Activated CD4-positive, alpha-beta T cell treated with anti-CD3 and anti-CD28 coated beads for 36 hours (primary cell): ENCODE results near the gene COL9A3. TPM values are rescaled to one million over a fixed set of nuclear protein-coding genes. Genes with fewer than 3 reads are reported as not detected.

Experiments used
- ATAC-seq: fragments of 200-7000 bp; cut with Tn5 transposase; one replicate; pipeline ENCODE4 v1.10.0; 2021; ENCODE audit warnings: mild to moderate bottlenecking, moderate library complexity
- CTCF ChIA-PET: fragments of 350-600 bp; sonication (Branson Sonifier 250); formaldehyde crosslinking; loops from one replicate; lab custom pipeline; 2021; ENCODE audit warnings: antibody characterized with exemption; lab: Charles Lee
- POLR2A ChIA-PET: fragments of 350-600 bp; sonication (Branson Sonifier 250); formaldehyde crosslinking; loops from one replicate; lab custom pipeline; 2021; ENCODE audit warnings: antibody characterized with exemption, inconsistent platforms; lab: Charles Lee
- DNase-seq: peaks from one replicate; pipeline ENCODE4 v3.0.0-alpha.2; 2020
- H3K27ac Mint-ChIP-seq: one replicate; pipeline ENCODE4 v1.8.0; 2021; ENCODE audit warnings: mixed read lengths
- H3K27me3 Mint-ChIP-seq: one replicate; pipeline ENCODE4 v1.8.0; 2021; ENCODE audit warnings: mixed read lengths
- H3K36me3 Mint-ChIP-seq: one replicate; pipeline ENCODE4 v1.8.0; 2021; ENCODE audit warnings: low read depth, mixed read lengths
- H3K4me1 Mint-ChIP-seq: one replicate; pipeline ENCODE4 v1.8.0; 2021; ENCODE audit warnings: mixed read lengths
- H3K4me3 Mint-ChIP-seq: one replicate; pipeline ENCODE4 v1.8.0; 2021; ENCODE audit warnings: mild to moderate bottlenecking, moderate library complexity, mixed read lengths
- H3K9me3 Mint-ChIP-seq: one replicate; pipeline ENCODE4 v1.8.0; 2021; ENCODE audit warnings: low read depth, mixed read lengths
- intact Hi-C, 2 experiments: fragments of 100-400 bp; cut with DNase I in 1 of 2; cut with micrococcal nuclease in 1 of 2; formaldehyde crosslinking; loops; one replicate each; pipeline versions ENCODE4 v1.14.2 to v1.15.1; 2022 to 2024; cut with DNase I, micrococcal nuclease
- total RNA-seq, 2 experiments: library from RNA; stranded (reverse); gene quantifications; one replicate each; pipeline ENCODE4 v1.2.3, GENCODE V29; 2021

Gene COL9A3
- total RNA-seq, 2 experiments from 2014 or later = not detected

DNA sequence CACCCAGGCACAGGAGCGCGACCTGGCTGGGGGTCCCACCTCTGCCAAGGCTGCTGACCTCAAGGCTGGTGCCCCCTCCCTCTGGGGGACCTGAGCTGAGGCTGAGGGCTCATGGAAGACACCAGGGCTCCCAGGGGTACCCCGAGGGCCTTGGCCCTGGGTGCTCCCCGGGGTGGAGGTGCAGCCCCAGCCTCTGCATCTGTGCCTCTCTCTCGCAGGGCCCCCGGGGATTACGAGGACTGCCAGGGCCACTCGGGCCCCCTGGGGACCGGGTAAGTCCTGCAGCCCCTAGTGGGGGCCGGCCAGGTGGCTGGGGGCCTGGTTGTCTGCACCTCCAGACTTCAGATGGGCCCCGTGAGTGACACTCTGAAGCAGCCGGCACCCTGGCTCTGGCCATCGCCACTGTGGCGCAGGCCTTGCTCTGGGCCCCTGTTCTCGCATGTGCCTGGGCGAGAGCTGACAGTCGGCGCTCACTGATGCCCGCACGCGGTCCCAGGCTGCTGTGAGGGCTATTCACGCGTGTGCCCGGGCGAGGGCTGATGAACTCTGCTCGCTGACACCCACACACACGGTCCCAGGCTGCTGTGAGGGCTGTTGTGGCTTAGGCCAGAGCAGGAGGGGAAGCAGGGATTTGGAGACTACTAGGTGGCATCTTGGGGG, 9.3 kb downstream of the COL9A3 start:
- H3K27me3 Mint-ChIP-seq = no peaks in the 10 kb centered on the region
- intact Hi-C loops = no loop called here
- POLR2A ChIA-PET = no interaction called here

GRCh38 chr20:62826646-62827310, 9.9 kb downstream of the COL9A3 start:
- ChIA-PET POLR2A (no interaction called here), CTCF (no interaction called here)
- Mint-ChIP-seq H3K27ac (no peak overlapping the region), H3K4me3 (no peak overlapping the region), H3K36me3 (no peaks in the 10 kb centered on the region), H3K27me3 (no peaks in the 10 kb centered on the region), H3K4me1 (no peaks in the 10 kb centered on the region), H3K9me3 (no peaks in the 10 kb centered on the region)
- intact Hi-C loops = no loop called here
- no peak for DNase-seq
- ATAC-seq = no peak

More for the DNA sequence above, 9.3 kb downstream of the COL9A3 start:
- Mint-ChIP-seq H3K4me3 (no peak overlapping the region), H3K36me3 (no peaks in the 10 kb centered on the region), H3K9me3 (no peaks in the 10 kb centered on the region), H3K4me1 (no peaks in the 10 kb centered on the region), H3K27ac (no peak overlapping the region)
- CTCF ChIA-PET = no interaction called here
- ATAC-seq (no peak), DNase-seq (no peak)

GRCh38 chr20:62827311-62828038, 10.6 kb downstream of the COL9A3 start:
- peaks cover 2% of the 10 kb centered on the region for H3K4me1 Mint-ChIP-seq
- CTCF ChIA-PET = no interaction called here
- no peak overlapping the region for H3K4me3 Mint-ChIP-seq
- no peaks in the 10 kb centered on the region for H3K27me3 Mint-ChIP-seq
- DNase-seq = no peak
- H3K9me3 Mint-ChIP-seq = no peaks in the 10 kb centered on the region
- H3K27ac Mint-ChIP-seq = no peak overlapping the region
- ATAC-seq = no peak
- intact Hi-C loops = no loop called here
- POLR2A ChIA-PET = no interaction called here
- no peaks in the 10 kb centered on the region for H3K36me3 Mint-ChIP-seq

DNA sequence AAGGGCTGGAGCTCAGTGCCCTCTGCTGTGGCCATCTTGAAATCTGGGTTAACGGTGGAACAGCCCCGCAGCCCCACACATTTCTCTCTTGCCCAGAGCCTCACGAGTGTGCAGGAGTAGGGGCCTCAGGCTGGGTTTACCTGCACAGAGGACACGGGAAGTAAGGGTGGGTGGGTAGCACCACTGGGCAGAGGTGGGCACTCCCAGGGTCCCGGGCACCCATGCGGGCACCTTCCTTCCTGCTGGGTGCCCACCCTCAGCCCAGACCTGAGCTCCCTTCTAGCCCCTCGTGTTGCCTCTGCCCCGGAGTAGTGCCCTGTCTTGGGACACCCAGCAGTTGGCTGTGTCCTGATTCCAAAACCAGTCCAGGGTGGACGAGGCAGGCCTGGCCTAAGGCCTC, 11.2 kb downstream of the COL9A3 start:
- Mint-ChIP-seq H3K27ac (no peak overlapping the region), H3K9me3 (no peaks in the 10 kb centered on the region), H3K36me3 (no peaks in the 10 kb centered on the region), H3K27me3 (no peaks in the 10 kb centered on the region), H3K4me1 (peaks cover 4% of the 10 kb centered on the region), H3K4me3 (no peak overlapping the region)
- intact Hi-C loops = no loop called here
- ChIA-PET CTCF (no interaction called here), POLR2A (no interaction called here)
- DNase-seq (no peak), ATAC-seq (no peak)

DNA sequence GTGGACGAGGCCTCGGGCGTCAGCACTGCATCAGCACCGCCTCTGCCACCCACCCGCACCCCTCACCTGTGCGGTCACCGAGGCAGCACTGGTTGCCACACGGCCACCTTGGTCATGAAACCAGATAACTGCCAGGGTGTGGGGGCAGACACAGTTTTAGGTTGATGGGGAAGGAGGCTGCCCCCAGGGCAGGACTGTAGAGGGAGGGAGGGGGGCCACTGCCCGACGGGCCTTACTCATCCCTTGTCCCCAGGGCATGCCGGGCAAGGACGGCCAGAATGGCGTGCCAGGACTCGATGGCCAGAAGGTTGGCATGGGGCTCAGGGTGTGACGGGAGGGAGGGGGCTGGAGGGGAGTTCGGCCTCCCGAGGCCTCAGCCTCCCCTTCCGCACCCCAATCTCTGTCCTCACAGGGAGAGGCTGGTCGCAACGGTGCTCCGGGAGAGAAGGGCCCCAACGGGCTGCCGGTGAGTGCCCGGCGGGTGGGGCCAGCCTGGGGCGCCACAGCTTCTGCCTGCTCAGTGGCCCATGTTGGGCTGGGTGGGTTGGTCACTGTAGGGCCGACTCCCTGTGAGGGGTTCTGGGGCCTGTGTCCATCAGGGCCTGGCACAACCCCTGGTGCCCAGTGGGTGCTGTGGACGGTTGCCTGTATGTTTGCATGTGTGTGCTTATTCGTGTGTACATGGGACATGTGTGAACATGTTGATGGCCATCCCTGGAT, 11.8 kb downstream of the COL9A3 start:
- ChIA-PET POLR2A (no interaction called here), CTCF (no interaction called here)
- no peaks in the 10 kb centered on the region for H3K9me3 Mint-ChIP-seq
- H3K27ac Mint-ChIP-seq = no peak overlapping the region
- intact Hi-C loops = no loop called here
- H3K4me3 Mint-ChIP-seq = no peak overlapping the region
- H3K27me3 Mint-ChIP-seq = no peaks in the 10 kb centered on the region
- no peak for DNase-seq
- peaks cover 4% of the 10 kb centered on the region for H3K4me1 Mint-ChIP-seq
- ATAC-seq = no peak
- no peaks in the 10 kb centered on the region for H3K36me3 Mint-ChIP-seq

DNA sequence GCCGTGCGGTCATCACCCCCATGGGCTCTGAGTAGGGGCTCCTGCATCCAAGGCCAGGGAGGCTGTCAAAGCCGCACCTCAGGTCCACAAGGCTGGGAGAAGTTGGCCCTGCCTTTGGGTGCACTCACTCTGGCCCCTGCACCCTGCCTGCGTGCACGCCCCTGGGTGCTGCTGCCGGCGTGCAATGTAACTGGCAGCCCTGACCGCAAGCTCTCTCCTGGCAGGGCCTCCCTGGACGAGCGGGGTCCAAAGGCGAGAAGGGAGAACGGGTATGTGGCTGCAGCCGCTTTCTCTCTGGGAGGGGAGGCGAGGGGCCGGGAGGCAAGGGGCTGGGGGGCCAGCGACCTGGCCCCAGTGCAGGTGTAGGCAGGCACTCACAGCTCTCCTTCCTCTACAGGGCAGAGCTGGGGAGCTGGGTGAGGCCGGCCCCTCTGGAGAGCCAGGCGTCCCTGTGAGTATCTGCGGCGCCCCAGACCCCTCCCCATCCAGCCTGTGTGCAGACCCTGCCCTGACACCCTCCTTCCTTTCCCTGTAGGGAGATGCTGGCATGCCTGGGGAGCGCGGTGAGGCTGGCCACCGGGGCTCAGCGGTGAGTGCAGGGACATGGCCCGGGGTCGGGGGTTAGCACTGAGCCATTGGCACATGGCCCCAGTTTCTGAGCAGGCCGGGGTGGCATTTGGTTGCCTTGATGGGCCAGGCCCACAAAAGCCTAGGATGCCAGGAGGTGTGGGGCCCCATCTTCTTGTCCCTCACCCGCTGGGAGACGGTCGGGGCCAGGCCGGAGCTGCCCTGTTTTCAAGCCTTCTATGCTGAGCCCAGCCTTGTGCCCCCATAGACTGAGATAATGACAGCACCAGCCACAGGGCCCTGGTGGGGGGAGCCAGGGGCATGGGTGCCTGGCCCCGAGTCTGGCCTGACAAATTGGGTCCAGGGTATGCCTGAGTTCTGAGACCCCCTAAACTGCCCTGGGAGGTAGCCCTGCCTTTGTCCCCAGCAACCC, 12.7 kb downstream of the COL9A3 start:
- Mint-ChIP-seq H3K36me3 (no peaks in the 10 kb centered on the region), H3K27ac (no peak overlapping the region), H3K4me1 (peaks cover 4% of the 10 kb centered on the region), H3K27me3 (no peaks in the 10 kb centered on the region), H3K4me3 (no peak overlapping the region), H3K9me3 (no peaks in the 10 kb centered on the region)
- intact Hi-C loops = no loop called here
- ChIA-PET CTCF (no interaction called here), POLR2A (no interaction called here)
- ATAC-seq (no peak), DNase-seq (no peak)

DNA sequence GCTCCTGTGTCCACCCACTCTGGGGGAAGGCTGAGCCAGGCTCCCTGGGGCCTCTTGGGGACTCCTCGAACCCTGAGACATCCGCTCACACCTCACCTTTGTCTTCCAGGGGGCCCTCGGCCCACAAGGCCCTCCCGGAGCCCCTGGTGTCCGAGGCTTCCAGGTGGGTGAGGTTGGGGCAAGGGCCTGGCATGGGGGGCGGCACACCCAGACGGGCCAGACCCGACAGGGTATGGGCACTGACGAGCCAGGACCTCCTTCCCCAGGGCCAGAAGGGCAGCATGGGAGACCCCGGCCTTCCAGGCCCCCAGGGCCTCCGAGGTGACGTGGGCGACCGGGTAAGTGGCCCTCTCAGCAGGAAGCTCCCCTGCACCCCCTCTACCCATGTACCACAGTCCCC, 13.4 kb downstream of the COL9A3 start:
- no peaks in the 10 kb centered on the region for H3K9me3 Mint-ChIP-seq
- no peaks in the 10 kb centered on the region for H3K27me3 Mint-ChIP-seq
- H3K4me1 Mint-ChIP-seq = peaks cover 4% of the 10 kb centered on the region
- no peak overlapping the region for H3K4me3 Mint-ChIP-seq
- DNase-seq (no peak), ATAC-seq (no peak)
- intact Hi-C loops = no loop called here
- H3K27ac Mint-ChIP-seq = no peak overlapping the region
- ChIA-PET CTCF (no interaction called here), POLR2A (no interaction called here)
- no peaks in the 10 kb centered on the region for H3K36me3 Mint-ChIP-seq

GRCh38 chr20:62830821-62831220, 14.0 kb downstream of the COL9A3 start:
- H3K4me3 Mint-ChIP-seq = no peak overlapping the region
- intact Hi-C loops = no loop called here
- H3K27me3 Mint-ChIP-seq = no peaks in the 10 kb centered on the region
- ChIA-PET CTCF (no interaction called here), POLR2A (no interaction called here)
- DNase-seq (no peak), ATAC-seq (no peak)
- no peaks in the 10 kb centered on the region for H3K9me3 Mint-ChIP-seq
- H3K36me3 Mint-ChIP-seq = no peaks in the 10 kb centered on the region
- no peak overlapping the region for H3K27ac Mint-ChIP-seq
- peaks cover 4% of the 10 kb centered on the region for H3K4me1 Mint-ChIP-seq

DNA sequence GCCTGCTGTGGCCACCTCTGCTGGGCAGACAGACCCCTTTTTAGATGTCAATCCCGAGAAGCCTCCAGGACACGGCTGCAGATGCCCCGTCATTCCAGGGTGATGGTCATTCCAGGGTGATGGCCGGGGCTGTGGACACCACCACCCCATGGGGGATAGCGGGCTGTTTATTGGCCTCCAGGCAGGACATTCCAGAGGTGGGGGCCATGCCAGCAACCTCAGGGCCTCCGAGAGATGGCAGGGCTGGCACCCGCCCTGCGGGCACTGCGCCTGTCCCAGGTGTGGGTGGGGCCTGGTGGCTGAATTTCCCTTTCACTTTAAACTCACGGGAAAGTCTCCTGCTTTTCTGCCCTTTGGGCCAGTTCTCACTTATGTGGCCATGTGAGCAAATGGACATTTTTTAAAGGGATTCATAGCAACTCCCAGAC, 14.5 kb downstream of the COL9A3 start:
- no peak overlapping the region for H3K4me3 Mint-ChIP-seq
- ATAC-seq = no peak
- POLR2A ChIA-PET = no interaction called here
- intact Hi-C loops = no loop called here
- H3K9me3 Mint-ChIP-seq = no peaks in the 10 kb centered on the region
- no peak for DNase-seq
- H3K36me3 Mint-ChIP-seq = no peaks in the 10 kb centered on the region
- no peaks in the 10 kb centered on the region for H3K27me3 Mint-ChIP-seq
- H3K27ac Mint-ChIP-seq = no peak overlapping the region
- CTCF ChIA-PET = interaction anchor here (0.7 to 1.5 kb wide), 2 partner anchors 58 to 177 kb away, joined by 3 to 4 read pairs; no protein-coding TSS in a partner anchor
- H3K4me1 Mint-ChIP-seq = peaks cover 4% of the 10 kb centered on the region

DNA sequence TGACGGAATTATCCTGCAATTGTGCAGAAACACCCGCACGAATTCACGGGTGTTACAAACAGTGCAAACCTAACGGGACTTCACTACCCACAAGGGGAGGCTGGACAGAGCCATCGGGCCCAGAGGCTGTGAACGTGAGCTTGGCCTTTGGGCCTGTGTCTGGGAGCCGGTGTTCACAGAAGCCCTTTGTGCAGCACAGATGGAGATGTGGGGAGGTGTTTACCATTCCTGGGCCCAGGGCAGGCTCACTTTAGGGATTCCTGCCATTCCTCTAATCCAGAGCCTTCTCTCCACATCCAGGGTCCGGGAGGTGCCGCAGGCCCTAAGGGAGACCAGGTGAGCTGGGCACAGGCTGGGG, 15.0 kb downstream of the COL9A3 start:
- intact Hi-C loops = no loop called here
- no peaks in the 10 kb centered on the region for H3K27me3 Mint-ChIP-seq
- H3K4me1 Mint-ChIP-seq = peaks cover 4% of the 10 kb centered on the region
- ATAC-seq (no peak), DNase-seq (no peak)
- no peak overlapping the region for H3K27ac Mint-ChIP-seq
- H3K9me3 Mint-ChIP-seq = no peaks in the 10 kb centered on the region
- H3K4me3 Mint-ChIP-seq = no peak overlapping the region
- ChIA-PET CTCF (interaction anchor here (0.7 to 1.5 kb wide), 3 partner anchors 9 to 177 kb away, joined by 3 to 4 read pairs (median 3); no protein-coding TSS in a partner anchor), POLR2A (interaction anchor here (0.6 kb wide), 1 partner anchor 99 kb away, joined by 5 read pairs; no protein-coding TSS in a partner anchor)
- no peaks in the 10 kb centered on the region for H3K36me3 Mint-ChIP-seq
